Central memory CD8-positive, alpha-beta T cell (primary cell): ENCODE results near the gene FLYWCH1.

Experiments
- ATAC-seq: fragments of 150-1000 bp; cut with Tn5 transposase; replicated peaks from 2 replicates; pipeline ENCODE4 v1.10.0; 2022; ENCODE audit warnings: mild to moderate bottlenecking, moderate FRiP score, moderate number of reproducible peaks; ENCODE audit not compliant: poor library complexity, severe bottlenecking; ENCODE audit errors: extremely low read depth
- DNase-seq, 2 donors: peaks; one replicate each; pipeline ENCODE4 v3.0.0; 2021; ENCODE audit warnings: low spot score in 2 of 2
- H3K27ac Mint-ChIP-seq: one replicate; pipeline ENCODE4 v1.8.0; 2022; ENCODE audit warnings: low read depth, mild to moderate bottlenecking, moderate library complexity, mixed read lengths
- H3K27me3 Mint-ChIP-seq: one replicate; pipeline ENCODE4 v1.8.0; 2022; ENCODE audit warnings: mixed read lengths
- H3K36me3 Mint-ChIP-seq: one replicate; pipeline ENCODE4 v1.8.0; 2022; ENCODE audit warnings: mild to moderate bottlenecking, moderate library complexity, mixed read lengths; ENCODE audit not compliant: insufficient read depth
- H3K4me1 Mint-ChIP-seq: one replicate; pipeline ENCODE4 v1.8.0; 2022; ENCODE audit warnings: mixed read lengths
- H3K4me3 Mint-ChIP-seq: one replicate; pipeline ENCODE4 v1.8.0; 2022; ENCODE audit warnings: mild to moderate bottlenecking, moderate library complexity, mixed read lengths
- H3K9me3 Mint-ChIP-seq: one replicate; pipeline ENCODE4 v1.8.0; 2022; ENCODE audit warnings: mixed read lengths

FLYWCH1 gene

DNA sequence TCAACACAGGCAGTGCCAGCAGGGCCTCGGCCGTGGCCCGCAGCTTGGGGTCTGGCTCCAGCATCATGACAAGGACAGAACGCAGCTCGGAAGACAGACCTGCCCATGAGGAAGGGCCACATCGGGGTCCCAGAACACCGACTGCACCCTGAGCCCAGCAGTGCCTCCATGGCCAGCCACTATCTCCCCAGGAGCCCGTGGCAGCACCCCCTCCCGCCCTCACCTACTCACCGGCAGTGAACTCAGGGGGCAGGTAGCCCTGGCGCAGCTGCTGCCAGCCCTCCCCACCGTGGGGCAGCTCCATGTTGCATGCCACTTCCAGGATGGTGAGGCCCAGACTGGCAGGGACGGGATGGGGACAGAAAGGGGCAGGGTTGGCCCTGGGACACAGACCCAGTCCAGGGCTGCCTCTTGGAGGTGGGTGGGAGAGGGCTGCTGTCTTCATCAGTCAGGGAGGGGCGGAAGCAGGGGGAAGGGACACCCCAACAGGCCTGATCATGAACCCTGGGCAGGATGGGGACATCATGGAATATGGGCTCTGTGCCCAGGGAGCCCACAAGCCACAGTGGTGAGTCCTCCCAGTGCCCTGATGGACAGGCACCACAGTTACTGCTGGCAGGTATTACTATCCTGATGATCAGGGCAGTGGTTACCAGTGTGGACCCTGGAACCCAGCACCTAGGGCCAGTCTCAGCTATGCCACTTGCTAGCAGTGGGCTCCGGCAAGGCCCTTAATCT, 62.8 kb downstream of the FLYWCH1 start:
- DNase-seq (no peak), ATAC-seq (no peak)
- no peaks in the 10 kb centered on the region for H3K36me3 Mint-ChIP-seq
- peaks cover 5% of the 10 kb centered on the region for H3K4me1 Mint-ChIP-seq
- H3K27ac Mint-ChIP-seq = no peak overlapping the region
- H3K27me3 Mint-ChIP-seq = peaks cover 11% of the 10 kb centered on the region
- H3K4me3 Mint-ChIP-seq = no peak overlapping the region
- no peaks in the 10 kb centered on the region for H3K9me3 Mint-ChIP-seq

- Mint-ChIP-seq H3K4me1 (peaks cover 5% of the 10 kb centered on the region), H3K9me3 (no peaks in the 10 kb centered on the region), H3K36me3 (no peaks in the 10 kb centered on the region), H3K27ac (no peak overlapping the region), H3K27me3 (peaks cover 11% of the 10 kb centered on the region), H3K4me3 (no peak overlapping the region)
- DNase-seq (no peak), ATAC-seq (no peak)
Measured at GRCh38 chr16:2975161-2975795, 63.5 kb downstream of the FLYWCH1 start.

- peaks cover 3% of the 10 kb centered on the region for H3K4me1 Mint-ChIP-seq
- H3K4me3 Mint-ChIP-seq = no peak overlapping the region
- peaks cover 6% of the 10 kb centered on the region for H3K36me3 Mint-ChIP-seq
- H3K27ac Mint-ChIP-seq = no peak overlapping the region
- no peaks in the 10 kb centered on the region for H3K9me3 Mint-ChIP-seq
- DNase-seq (no peak), ATAC-seq (no peak)
- H3K27me3 Mint-ChIP-seq = peaks cover 11% of the 10 kb centered on the region
Measured at GRCh38 chr16:2976201-2976600, 64.5 kb downstream of the FLYWCH1 start.

DNA sequence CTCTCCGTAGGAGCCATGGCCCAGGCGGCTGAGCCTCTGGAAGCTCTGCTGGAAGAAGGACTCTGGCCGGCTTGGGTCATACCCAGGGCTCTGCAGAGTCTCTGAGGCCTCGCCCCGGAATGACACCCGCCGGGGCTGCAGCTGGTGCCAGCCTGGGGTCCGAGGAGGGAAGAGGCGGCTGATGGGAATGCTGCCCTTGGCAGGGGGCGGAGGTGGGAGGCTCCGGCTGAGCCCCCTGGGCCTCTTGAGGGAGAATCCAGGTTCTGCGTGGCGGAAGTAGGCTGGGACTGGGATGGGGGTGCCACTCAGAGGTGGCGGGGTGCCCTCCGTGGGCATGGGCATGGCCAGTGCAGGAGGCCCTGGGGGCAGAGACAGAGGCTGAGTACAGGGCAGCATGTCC, 64.9 kb downstream of the FLYWCH1 start:
- DNase-seq (no peak), ATAC-seq (no peak)
- Mint-ChIP-seq H3K9me3 (no peaks in the 10 kb centered on the region), H3K27me3 (peaks cover 10% of the 10 kb centered on the region), H3K4me3 (no peak overlapping the region), H3K4me1 (peaks cover 7% of the 10 kb centered on the region), H3K27ac (no peak overlapping the region), H3K36me3 (peaks cover 9% of the 10 kb centered on the region)

DNA sequence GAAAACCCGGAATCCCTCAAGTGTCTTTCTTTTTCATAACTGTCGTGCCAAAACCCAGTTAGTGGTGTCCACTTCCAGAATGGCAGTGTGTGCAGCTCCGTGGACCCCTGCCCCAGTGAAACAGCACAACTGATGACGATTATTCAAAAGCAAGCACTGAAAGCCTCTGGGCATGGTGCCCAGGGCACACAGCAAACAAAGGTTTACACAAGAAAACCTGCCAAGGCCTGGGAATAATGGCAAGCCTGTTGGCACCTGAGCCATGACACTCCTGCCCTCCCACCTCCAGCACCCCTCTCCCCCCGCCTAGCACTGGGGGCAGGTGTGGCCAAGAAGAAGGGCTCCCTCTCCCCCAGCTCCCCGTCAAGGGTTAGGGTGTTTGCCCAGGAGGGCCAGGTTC, 65.7 kb downstream of the FLYWCH1 start:
- H3K4me1 Mint-ChIP-seq = peaks cover 10% of the 10 kb centered on the region
- no peak for DNase-seq
- H3K9me3 Mint-ChIP-seq = no peaks in the 10 kb centered on the region
- ATAC-seq = no peak
- peaks cover 2% of the 10 kb centered on the region for H3K27me3 Mint-ChIP-seq
- no peak overlapping the region for H3K4me3 Mint-ChIP-seq
- peaks cover 9% of the 10 kb centered on the region for H3K36me3 Mint-ChIP-seq
- H3K27ac Mint-ChIP-seq = no peak overlapping the region

DNA sequence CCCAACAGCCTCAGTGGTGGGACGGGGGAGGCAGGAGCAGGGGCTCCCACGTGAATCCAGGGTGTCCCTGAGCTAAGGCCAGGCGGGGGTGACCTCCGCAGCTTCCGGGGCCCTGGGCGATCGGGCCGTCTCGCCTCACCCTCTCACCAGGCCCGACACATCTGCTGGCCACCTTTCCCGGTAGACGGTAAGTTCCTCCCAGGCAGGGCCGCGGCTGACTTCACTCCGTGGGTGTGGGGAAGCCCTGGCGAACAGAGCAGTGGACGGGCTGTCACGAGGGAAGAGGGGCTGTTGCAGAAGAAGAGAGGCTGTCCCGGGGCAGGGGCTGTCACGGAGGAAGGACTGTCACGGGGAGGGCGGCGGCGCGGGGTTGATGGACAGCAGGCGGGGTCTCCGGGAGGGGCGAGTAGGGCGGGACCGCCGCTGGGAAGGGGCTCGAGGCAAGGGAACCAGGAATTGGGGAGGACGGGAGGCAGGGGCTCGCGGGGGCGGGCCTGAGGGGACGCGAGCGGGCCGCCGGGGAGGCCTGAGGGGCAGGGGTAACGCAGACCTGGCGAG, 68.0 kb downstream of the FLYWCH1 start:
- H3K36me3 Mint-ChIP-seq = peaks cover 9% of the 10 kb centered on the region
- ATAC-seq (no peak), DNase-seq (no peak)
- H3K27me3 Mint-ChIP-seq = no peaks in the 10 kb centered on the region
- no peaks in the 10 kb centered on the region for H3K9me3 Mint-ChIP-seq
- peaks cover 10% of the 10 kb centered on the region for H3K4me1 Mint-ChIP-seq
- H3K27ac Mint-ChIP-seq = no peak overlapping the region
- H3K4me3 Mint-ChIP-seq = peak overlapping the region; percentile 71

DNA sequence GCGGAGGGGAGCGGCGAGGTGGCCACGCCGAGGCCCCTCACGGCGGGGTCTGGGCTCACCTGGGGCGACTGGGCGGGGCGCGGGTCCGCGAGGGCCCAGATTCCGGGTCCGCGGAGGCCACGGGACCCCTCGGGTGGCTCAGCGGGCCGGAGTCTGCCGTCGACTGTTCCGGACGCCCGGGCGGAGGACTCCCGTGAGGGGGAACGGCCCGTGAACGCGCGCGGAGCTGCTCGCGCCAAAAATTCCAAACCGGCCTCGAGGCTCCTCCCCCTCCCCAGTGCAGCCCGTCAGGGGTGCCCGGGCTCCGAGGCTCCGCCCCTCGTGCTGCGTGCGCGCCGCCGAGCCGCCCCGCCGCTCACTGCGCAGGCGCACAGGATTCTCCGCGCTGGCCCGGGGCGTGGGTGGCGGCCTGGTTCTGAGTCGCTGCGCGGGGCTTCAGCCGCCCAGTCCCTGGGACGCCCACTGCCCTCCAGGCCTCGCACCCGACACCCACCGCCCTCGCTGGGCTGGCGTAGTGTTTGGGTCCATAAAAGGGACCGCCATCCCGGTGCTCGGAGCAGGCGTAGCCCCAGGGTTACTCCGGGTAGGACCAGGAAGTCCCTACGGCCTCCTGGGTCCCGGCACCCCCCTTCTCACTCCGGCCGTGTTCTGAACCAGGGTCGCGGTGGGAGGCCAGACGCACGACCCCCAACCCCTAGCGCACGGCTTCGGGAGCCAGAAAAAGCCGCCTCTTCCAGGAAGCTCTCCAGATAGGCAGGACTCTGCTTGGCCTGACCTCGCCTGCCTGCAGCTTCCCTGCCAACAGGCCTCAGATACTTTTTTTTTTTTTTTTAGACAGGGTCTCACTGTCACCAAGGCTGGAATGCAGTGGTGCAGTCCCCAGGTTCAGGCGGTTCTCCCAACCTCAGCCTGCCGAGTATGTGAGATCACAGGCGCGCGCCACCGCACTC, 68.8 kb downstream of the FLYWCH1 start, which contains the start of gene PKMYT1:
Gene PKMYT1 (minus strand): TSS at position 220 of the 950 bp plus-strand sequence. CDS start 789 bp downstream, outside the sequence.
- Mint-ChIP-seq H3K4me1 (peaks cover 10% of the 10 kb centered on the region), H3K36me3 (peaks cover 9% of the 10 kb centered on the region), H3K27me3 (no peaks in the 10 kb centered on the region), H3K27ac (peak within 1 kb of the TSS; percentile 86), H3K4me3 (peak within 1 kb of the TSS; percentile 71), H3K9me3 (no peaks in the 10 kb centered on the region)
- DNase-seq (peak; percentile 93 to 96), ATAC-seq (peak; percentile 91)

DNA sequence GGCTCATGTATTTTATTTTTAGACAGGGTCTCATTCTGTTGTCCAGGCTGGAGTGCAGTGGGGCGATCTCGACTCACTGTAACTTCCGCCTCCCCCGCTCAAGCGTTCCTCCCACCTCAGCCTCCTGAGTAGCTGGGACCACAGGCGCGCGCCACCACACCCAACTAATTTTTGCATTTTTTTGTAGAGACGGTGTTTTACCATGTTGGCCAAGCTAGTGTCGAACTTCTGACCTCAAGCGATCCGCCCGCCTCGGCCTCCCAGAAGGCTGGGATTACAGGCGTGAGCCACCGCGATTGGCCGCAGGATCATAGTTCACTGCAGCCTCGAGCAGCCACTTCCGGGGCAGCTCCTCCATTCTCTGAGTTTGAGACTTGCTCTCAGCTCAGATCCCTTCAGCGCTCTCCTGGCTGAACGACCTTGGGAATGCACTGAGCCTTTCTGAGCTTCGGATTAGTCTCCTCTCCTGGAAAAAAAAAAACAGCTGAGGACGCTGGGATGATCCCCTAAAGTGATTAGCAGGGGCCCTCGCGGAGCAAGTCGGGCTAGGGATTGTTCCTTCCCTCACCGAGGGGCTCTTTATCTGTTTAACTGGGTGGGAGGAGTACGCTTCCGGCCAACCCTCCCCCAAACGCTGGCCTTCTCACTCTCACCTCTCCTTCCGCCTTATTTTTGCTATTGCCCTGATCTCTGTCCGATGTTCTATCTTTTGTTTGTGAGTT, 69.6 kb downstream of the FLYWCH1 start:
- Mint-ChIP-seq H3K4me1 (peaks cover 10% of the 10 kb centered on the region), H3K9me3 (no peaks in the 10 kb centered on the region), H3K36me3 (peaks cover 9% of the 10 kb centered on the region), H3K4me3 (peak overlapping the region; percentile 71), H3K27me3 (no peaks in the 10 kb centered on the region), H3K27ac (peak overlapping the region; percentile 86)
- no peak for DNase-seq
- no peak for ATAC-seq

DNA sequence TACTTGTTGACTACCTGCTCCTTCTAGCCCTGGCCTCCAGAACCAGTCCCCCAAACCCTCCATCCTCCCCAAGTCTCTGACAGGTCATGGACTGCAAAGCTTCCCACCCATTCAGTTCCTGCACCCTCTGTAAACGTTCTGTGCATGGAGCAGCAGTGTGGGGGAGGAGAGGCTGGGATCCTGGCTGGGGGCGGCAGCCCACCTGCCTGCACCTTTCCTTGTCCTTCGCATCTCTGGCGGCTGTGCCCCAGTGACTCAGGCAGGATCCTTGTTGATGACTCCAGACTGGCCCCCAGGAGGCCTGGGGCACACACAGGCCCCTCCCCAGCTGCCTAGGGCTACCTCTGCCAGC, 70.1 kb downstream of the FLYWCH1 start:
- H3K4me1 Mint-ChIP-seq = peaks cover 10% of the 10 kb centered on the region
- H3K9me3 Mint-ChIP-seq = no peaks in the 10 kb centered on the region
- H3K4me3 Mint-ChIP-seq = peak overlapping the region; percentile 71
- H3K27me3 Mint-ChIP-seq = no peaks in the 10 kb centered on the region
- no peak for ATAC-seq
- H3K36me3 Mint-ChIP-seq = peaks cover 9% of the 10 kb centered on the region
- no peak for DNase-seq
- peak overlapping the region; percentile 86 for H3K27ac Mint-ChIP-seq

DNA sequence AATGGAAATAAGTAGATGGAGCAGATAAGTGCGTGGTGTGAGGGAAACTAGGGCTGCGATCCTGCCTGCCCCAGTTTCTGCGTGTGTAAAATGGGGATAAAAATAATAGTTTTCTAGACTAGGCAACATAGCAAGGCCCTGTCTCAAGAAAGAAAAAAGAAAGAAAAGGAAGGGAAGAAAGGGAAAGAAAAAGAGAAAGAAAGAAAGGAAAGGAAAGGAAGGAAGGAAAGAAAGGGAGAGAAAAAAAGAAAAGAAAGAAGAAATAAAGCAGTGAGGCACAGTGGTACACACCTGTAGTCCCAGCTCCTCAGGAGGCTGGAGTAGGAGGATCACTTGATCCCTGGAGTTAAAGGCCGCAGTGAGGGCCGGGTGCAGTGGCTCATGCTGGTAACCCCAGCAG, 70.7 kb downstream of the FLYWCH1 start:
- ATAC-seq (no peak), DNase-seq (no peak)
- Mint-ChIP-seq H3K4me3 (peak overlapping the region; percentile 71), H3K4me1 (peaks cover 10% of the 10 kb centered on the region), H3K27me3 (no peaks in the 10 kb centered on the region), H3K27ac (no peak overlapping the region), H3K36me3 (peaks cover 9% of the 10 kb centered on the region), H3K9me3 (no peaks in the 10 kb centered on the region)

GRCh38 chr16:2983706-2984136, 72.0 kb downstream of the FLYWCH1 start:
- Mint-ChIP-seq H3K27me3 (no peaks in the 10 kb centered on the region), H3K9me3 (no peaks in the 10 kb centered on the region), H3K36me3 (peaks cover 9% of the 10 kb centered on the region), H3K4me3 (no peak overlapping the region), H3K27ac (no peak overlapping the region), H3K4me1 (peaks cover 10% of the 10 kb centered on the region)
- DNase-seq (no peak), ATAC-seq (peak; percentile 34)

DNA sequence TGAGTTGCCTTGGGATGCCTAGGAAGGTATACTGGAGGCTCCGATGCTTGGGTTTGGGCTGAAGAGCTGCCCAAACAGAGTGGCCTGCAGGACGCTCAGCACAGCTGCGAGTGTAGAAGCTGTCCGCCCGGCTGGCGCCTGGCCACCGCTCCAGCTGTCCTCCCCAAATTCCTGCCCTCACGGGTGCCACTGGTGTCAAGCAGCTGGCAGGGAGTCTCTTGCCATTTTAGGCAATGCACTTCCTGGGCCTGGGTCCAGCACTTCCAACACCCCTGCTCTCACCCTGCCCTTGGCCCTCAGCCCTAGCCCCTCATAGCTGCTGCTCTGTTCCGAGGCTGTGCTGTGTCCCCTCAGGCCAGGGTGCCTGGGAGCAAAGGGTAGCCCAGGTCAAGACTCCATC, 73.7 kb downstream of the FLYWCH1 start:
- Mint-ChIP-seq H3K4me3 (no peak overlapping the region), H3K27me3 (no peaks in the 10 kb centered on the region), H3K4me1 (peaks cover 10% of the 10 kb centered on the region), H3K9me3 (no peaks in the 10 kb centered on the region), H3K36me3 (peaks cover 11% of the 10 kb centered on the region), H3K27ac (no peak overlapping the region)
- DNase-seq (no peak), ATAC-seq (no peak)
